Tibial nerve (tissue), 4 donors: ENCODE results near the gene ATAD3A. TPM values are rescaled to one million over a fixed set of nuclear protein-coding genes. Genes with fewer than 3 reads are reported as not detected.

Source experiments
- DNase-seq, 2 donors: peaks; one replicate each; pipeline ENCODE4 v3.0.0-alpha.2; 2019; ENCODE audit warnings: low spot score in 2 of 2
- H3K27ac ChIP-seq, 4 donors: fragments of 200-600 bp; sonication (generic) in 3 of 4; one replicate each; pipeline ENCODE4 v1.5.1; 2017 to 2019; ENCODE audit warnings: mild to moderate bottlenecking in 1 of 4
- H3K27me3 ChIP-seq, 2 donors: fragments of 200-600 bp; sonication (generic) in 1 of 2; one replicate each; pipeline versions ENCODE4 v1.5.1 to v1.6.0; 2017 to 2019
- H3K36me3 ChIP-seq, 3 donors: fragments of 200-600 bp; sonication (generic); one replicate each; pipeline ENCODE4 v1.5.1; 2018 to 2019
- H3K4me1 ChIP-seq, 4 donors: fragments of 200-600 bp; sonication (generic) in 3 of 4; one replicate each; pipeline ENCODE4 v1.5.1; 2017 to 2019
- H3K4me3 ChIP-seq, 4 donors: fragments of 200-600 bp; sonication (generic) in 3 of 4; one replicate each; pipeline ENCODE4 v1.5.1; 2017 to 2019; ENCODE audit warnings: mild to moderate bottlenecking in 1 of 4, moderate library complexity in 1 of 4
- H3K9me3 ChIP-seq, 4 donors: fragments of 200-600 bp; sonication (generic) in 3 of 4; one replicate each; pipeline ENCODE4 v1.5.1; 2017 to 2019
- EP300 ChIP-seq, 2 donors: sonication (generic); formaldehyde crosslinking; IDR thresholded peaks; one replicate each; pipeline ENCODE4 v1.6.1; 2017; ENCODE audit warnings: antibody characterized with exemption in 2 of 2, mild to moderate bottlenecking in 1 of 2
- POLR2A ChIP-seq, 2 donors: fragments of 450-650 bp; IDR thresholded peaks; one replicate each; pipeline ENCODE4 v1.6.1; 2017; ENCODE audit warnings: antibody characterized with exemption in 2 of 2, mild to moderate bottlenecking in 2 of 2, moderate library complexity in 2 of 2
- WGBS, 2 donors: methylation state at CpG; one replicate each; pipeline ENCODE4 v1.1.5; 2018; 5-methylcytosine and 5-hydroxymethylcytosine counted together
- total RNA-seq, 4 donors: library from RNA; depleted of rRNA; stranded (reverse); fragments of >200 nt; gene quantifications; one replicate each; pipeline ENCODE4 v1.1.0, GENCODE V29; 2016
- TF ChIP-seq, protein P1 (sequence below), 5 experiments: fragments of 200-600 bp in 3 of 5; fragments of 450-650 bp in 2 of 5; sonication (generic) in 3 of 5; IDR thresholded peaks; one replicate each; pipeline ENCODE4 v1.5.1; 2016 to 2019; ENCODE audit warnings: antibody characterized with exemption in 5 of 5, mild to moderate bottlenecking in 3 of 5, moderate library complexity in 2 of 5

The ATAD3A gene
- total RNA-seq, 4 donors from 2014 or later: 19.6 to 47.4 (median 27.0) TPM

DNA sequence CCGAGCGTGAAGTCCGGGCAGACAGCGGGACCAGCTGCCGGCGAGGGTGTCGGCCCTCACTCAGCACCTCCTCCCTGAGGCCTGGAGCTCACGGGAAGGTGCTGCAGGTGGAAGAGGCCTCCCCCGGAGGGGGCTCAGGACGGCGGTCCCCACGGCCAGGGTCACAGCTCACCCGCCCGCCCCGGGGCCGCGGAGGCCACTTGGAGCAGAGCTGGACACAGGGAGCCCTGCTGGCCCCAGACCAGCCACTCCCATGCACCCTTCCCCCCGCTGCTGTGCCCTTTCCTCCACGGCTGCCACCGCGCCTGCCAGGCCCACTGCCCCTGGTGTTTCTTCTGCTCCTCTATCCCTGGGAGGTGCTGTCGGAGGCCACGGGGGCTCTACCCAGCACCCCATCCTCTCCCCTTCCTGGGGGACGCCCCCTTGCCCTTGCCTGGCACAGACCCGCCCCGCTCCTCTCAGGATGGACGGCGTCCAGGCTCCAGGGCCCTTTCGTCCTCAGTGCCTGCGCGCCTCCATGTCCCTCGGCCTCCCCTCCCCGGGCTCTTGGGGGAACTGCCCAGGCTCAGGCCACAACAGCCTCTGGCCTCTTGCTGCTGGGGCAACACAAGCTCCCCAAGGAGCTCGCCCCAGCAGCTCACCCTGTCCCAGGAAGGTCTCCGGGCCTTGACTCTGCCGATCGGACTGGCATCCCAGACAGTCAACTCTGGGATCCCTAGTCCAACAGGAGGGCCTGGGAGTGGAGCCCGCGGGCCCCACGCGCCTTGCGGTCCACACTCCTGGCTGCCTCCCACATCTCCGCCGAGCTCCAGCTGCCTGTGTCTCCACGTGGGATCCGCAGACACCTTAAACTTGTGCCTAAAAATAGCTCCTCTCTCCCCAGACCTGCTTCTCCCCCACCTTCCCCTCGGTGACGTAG lies 24.3 kb downstream of the ATAD3A start:
- Histone ChIP-seq H3K9me3 (peaks cover 0 to 19% (median 3%) of the 10 kb centered on the region in 4 donors), H3K27me3 (no peaks in the 10 kb centered on the region), H3K4me3 (no peak overlapping the region), H3K36me3 (peaks cover 0 to 66% (median under 1%) of the 10 kb centered on the region in 3 donors), H3K4me1 (peaks cover 0 to 21% (median 9%) of the 10 kb centered on the region in 4 donors), H3K27ac (no peak overlapping the region)
- TF ChIP-seq EP300 (IDR thresholded peaks at IDR 0.05): no peak
- DNase-seq: no peak
- WGBS, 2 donors: 81 to 84% methylated on average over 40 to 47 of the region's 48 CpGs

- peaks cover 0 to 11% (median under 1%) of the 10 kb centered on the region in 4 donors for H3K9me3 ChIP-seq
- no peak overlapping the region for H3K27ac ChIP-seq
- no peaks in the 10 kb centered on the region for H3K27me3 ChIP-seq
- peaks cover 0 to 66% (median 3%) of the 10 kb centered on the region in 3 donors for H3K36me3 ChIP-seq
- TF ChIP-seq EP300 (IDR thresholded peaks at IDR 0.05): no peak
- no peak for TF ChIP-seq POLR2A (IDR thresholded peaks at IDR 0.05)
- TF ChIP-seq, protein P1, sequence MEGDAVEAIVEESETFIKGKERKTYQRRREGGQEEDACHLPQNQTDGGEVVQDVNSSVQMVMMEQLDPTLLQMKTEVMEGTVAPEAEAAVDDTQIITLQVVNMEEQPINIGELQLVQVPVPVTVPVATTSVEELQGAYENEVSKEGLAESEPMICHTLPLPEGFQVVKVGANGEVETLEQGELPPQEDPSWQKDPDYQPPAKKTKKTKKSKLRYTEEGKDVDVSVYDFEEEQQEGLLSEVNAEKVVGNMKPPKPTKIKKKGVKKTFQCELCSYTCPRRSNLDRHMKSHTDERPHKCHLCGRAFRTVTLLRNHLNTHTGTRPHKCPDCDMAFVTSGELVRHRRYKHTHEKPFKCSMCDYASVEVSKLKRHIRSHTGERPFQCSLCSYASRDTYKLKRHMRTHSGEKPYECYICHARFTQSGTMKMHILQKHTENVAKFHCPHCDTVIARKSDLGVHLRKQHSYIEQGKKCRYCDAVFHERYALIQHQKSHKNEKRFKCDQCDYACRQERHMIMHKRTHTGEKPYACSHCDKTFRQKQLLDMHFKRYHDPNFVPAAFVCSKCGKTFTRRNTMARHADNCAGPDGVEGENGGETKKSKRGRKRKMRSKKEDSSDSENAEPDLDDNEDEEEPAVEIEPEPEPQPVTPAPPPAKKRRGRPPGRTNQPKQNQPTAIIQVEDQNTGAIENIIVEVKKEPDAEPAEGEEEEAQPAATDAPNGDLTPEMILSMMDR (IDR thresholded peaks at IDR 0.05): no peak
- DNase-seq: no peak
- 83% methylated on average over 8 to 9 of the region's 15 CpGs for WGBS, 2 donors
- no peak overlapping the region for H3K4me3 ChIP-seq
- H3K4me1 ChIP-seq: peaks cover 0 to 22% (median 9%) of the 10 kb centered on the region in 4 donors
Observed at GRCh38 chr1:1536938-1537546, 25.1 kb downstream of the ATAD3A start.

DNA sequence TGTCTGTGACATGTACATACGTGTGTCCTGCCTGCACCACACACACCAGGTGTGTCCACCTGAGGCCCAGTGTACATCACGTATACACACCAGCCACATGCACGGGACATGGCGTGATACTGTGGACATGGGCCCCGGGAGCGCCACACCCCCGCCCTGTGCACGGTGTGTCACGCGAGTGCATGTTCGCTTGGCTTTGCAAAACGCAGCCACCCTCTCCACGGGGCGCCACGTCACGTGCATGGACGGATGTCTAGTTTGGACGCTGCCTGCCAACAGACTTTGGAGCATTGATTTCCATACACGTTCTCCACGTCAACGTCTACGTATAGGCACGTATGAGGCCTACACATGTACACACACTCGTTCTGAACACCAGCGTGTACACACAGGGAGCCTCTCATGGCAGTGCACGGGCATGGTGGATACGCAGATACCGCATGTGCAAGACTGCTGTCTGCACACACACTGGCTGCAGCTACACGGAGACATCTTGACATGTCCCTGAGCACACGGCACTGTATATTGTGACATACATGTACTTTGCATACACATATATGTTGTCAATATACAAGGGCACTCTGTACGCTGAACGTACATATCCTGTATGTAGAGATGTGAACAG lies 25.8 kb downstream of the ATAD3A start:
- 91 to 96% methylated on average over 24 to 32 of the region's 32 CpGs for WGBS, 2 donors
- no peak overlapping the region for H3K27ac ChIP-seq
- peaks cover 0 to 22% (median 9%) of the 10 kb centered on the region in 4 donors for H3K4me1 ChIP-seq
- no peak overlapping the region for H3K4me3 ChIP-seq
- peaks cover 0 to 4% (median 0%) of the 10 kb centered on the region in 4 donors for H3K9me3 ChIP-seq
- TF ChIP-seq POLR2A (IDR thresholded peaks at IDR 0.05) (no peak), EP300 (IDR thresholded peaks at IDR 0.05) (no peak)
- TF ChIP-seq, protein P1 (IDR thresholded peaks at IDR 0.05): no peak
- no peak for DNase-seq
- peaks cover 0 to 66% (median 3%) of the 10 kb centered on the region in 3 donors for H3K36me3 ChIP-seq
- no peaks in the 10 kb centered on the region for H3K27me3 ChIP-seq

- Histone ChIP-seq H3K4me1 (peaks cover 0 to 22% (median 9%) of the 10 kb centered on the region in 4 donors), H3K9me3 (no peaks in the 10 kb centered on the region), H3K4me3 (no peak overlapping the region), H3K27ac (no peak overlapping the region), H3K36me3 (peaks cover 0 to 66% (median 3%) of the 10 kb centered on the region in 3 donors), H3K27me3 (no peaks in the 10 kb centered on the region)
- TF ChIP-seq EP300 (IDR thresholded peaks at IDR 0.05) (no peak), POLR2A (IDR thresholded peaks at IDR 0.05) (no peak)
- TF ChIP-seq, protein P1 (IDR thresholded peaks at IDR 0.05): no peak
- WGBS, 2 donors: 90 to 91% methylated on average over 23 of the region's 23 CpGs
- DNase-seq: no peak
Observed at GRCh38 chr1:1538334-1538733, 26.4 kb downstream of the ATAD3A start.

DNA sequence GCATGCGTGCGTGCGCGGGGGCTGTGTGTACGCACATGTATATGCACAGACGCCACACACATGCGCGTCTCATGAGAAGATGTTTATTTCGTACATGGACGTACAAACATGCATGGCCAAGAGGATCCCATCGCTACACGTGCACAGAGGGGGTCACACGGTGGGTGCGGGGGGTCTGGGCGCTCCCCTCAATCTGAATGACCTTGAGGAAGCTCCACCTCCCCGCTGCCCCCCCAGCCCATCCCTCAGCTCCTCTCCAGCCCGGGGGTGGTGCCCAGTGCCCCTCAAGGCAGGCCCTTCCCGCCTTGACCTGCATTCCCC lies 27.0 kb downstream of the ATAD3A start:
- Histone ChIP-seq H3K9me3 (no peaks in the 10 kb centered on the region), H3K4me3 (peak overlapping the region in 3 of 4 donors; percentile 43 to 81 (median 52)), H3K4me1 (peaks cover 0 to 22% (median 9%) of the 10 kb centered on the region in 4 donors), H3K36me3 (peaks cover 0 to 69% (median 3%) of the 10 kb centered on the region in 3 donors), H3K27me3 (no peaks in the 10 kb centered on the region), H3K27ac (peak overlapping the region in 2 of 4 donors; percentile 76 to 91)
- TF ChIP-seq POLR2A (IDR thresholded peaks at IDR 0.05): no peak
- TF ChIP-seq, protein P1 (IDR thresholded peaks at IDR 0.05): no peak
- TF ChIP-seq EP300 (IDR thresholded peaks at IDR 0.05): no peak
- 82 to 84% methylated on average over 17 to 18 of the region's 18 CpGs for WGBS, 2 donors
- DNase-seq: no peak
